ENCODE results near the gene TK2. TPM values are rescaled to one million over a fixed set of nuclear protein-coding genes. Genes with fewer than 3 reads are reported as not detected.
A peak's percentile ranks its signal among the peaks of the same experiment; 100 is the strongest.
"Not testable (repeated sequence)": the region's sequence is repeated elsewhere in the genome, so short reads cannot be mapped to it uniquely, and the experiment has no call there.

Gene TK2
- 1 to 10 TPM; 5.7 to 6.6 TPM for total RNA-seq

GRCh38 chr16:66549284-66550131, at the start of gene TK2:
TK2 (minus strand) TSS chr16:66550122; CDS start chr16:66550061, 61 bp downstream.
- peak within 1 kb of the TSS; percentile 97 for H3K4me3 Mint-ChIP-seq

DNA sequence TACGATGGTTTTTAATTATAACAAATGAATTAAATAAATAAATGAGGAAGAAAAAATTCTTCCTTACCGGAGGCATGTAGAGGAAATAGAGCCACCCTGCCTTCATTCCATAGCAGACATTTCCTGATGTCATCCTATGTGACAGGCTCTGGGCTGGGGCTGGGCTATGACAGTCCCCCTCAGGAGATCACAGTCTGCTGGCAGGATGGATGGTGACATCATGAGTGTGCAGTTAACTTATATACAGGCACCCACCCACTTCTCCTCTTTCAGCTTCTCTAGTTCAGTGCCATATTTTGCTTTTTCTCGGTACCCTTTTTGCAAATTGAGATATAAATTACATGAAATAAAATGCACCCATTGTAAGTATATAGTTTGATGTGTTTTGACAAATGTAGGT, 48.2 kb upstream of the TK2 start:
- Mint-ChIP-seq H3K4me3 (peak overlapping the region; percentile 27), H3K9me3 (peaks cover 6% of the 10 kb centered on the region), H3K4me1 (peaks cover 25% of the 10 kb centered on the region), H3K36me3 (ENCODE audit: low read depth) (no peaks in the 10 kb centered on the region), H3K27me3 (no peaks in the 10 kb centered on the region), H3K27ac (no peak overlapping the region)
- ATAC-seq (replicated peaks): peak; percentile 61

More at GRCh38 chr16:66549284-66550131, at the start of gene TK2:
- peak within 1 kb of the TSS; percentile 94 for H3K27ac Mint-ChIP-seq
- ATAC-seq (replicated peaks): peak; percentile 31
- H3K9me3 Mint-ChIP-seq: no peaks in the 10 kb centered on the region
- H3K36me3 Mint-ChIP-seq (ENCODE audit: low read depth): peaks cover 31% of the 10 kb centered on the region
- peaks cover 48% of the 10 kb centered on the region for H3K4me1 Mint-ChIP-seq
- no peaks in the 10 kb centered on the region for H3K27me3 Mint-ChIP-seq

DNA sequence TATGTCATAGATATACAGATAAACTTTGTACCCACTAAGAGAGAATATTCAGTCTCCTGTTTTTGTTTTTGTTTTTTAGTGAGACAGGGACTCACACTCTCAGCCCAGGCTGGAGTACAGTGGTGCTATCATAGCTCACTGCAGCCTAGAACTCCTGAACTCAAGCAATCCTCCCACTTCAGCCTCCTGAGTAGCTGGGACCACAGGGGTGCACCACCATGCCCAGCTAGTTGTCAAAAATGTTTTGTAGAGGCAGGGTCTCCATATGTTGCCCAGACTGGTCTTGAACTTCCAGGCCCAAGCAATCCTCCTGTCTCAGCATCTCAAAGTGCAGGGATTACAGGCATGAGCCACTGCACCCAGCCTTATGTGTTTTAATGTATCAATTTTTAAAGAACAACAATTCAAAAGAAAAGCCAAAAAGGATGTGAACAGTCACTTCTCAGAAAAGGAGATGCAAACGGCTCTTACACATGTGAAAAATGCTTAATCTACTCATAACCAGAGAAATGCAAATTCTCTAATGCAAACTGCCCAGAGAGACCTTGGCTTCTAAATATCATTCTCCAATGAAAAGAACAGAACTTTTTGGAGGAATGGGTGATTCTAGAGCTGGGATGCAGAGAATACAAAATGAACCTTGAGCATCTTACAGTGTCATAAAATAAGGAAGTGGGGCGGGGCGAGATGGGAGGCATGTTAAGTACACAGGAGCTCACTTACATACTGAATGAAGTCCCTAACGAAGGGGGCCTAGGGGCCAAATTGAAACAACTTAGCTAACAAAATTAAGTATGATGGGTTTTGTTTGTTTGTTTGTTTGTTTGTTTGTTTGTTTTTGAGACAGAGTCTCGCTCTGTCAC, 47.3 kb upstream of the TK2 start:
- peak overlapping the region; percentile 42 for H3K27ac Mint-ChIP-seq
- H3K36me3 Mint-ChIP-seq (ENCODE audit: low read depth): no peaks in the 10 kb centered on the region
- no peaks in the 10 kb centered on the region for H3K27me3 Mint-ChIP-seq
- peaks cover 6% of the 10 kb centered on the region for H3K9me3 Mint-ChIP-seq
- peak overlapping the region; percentile 41 for H3K4me3 Mint-ChIP-seq
- peak; percentile 82 for ATAC-seq (replicated peaks)
- peaks cover 19% of the 10 kb centered on the region for H3K4me1 Mint-ChIP-seq

GRCh38 chr16:66596559-66596958, 46.6 kb upstream of the TK2 start:
- H3K9me3 Mint-ChIP-seq: not testable (repeated sequence)

GRCh38 chr16:66594739-66595138, 44.8 kb upstream of the TK2 start:
- H3K36me3 Mint-ChIP-seq (ENCODE audit: low read depth): no peaks in the 10 kb centered on the region
- H3K4me1 Mint-ChIP-seq: peaks cover 18% of the 10 kb centered on the region
- ATAC-seq (replicated peaks): no peak
- H3K9me3 Mint-ChIP-seq: no peaks in the 10 kb centered on the region
- H3K27ac Mint-ChIP-seq: no peak overlapping the region
- no peaks in the 10 kb centered on the region for H3K27me3 Mint-ChIP-seq
- no peak overlapping the region for H3K4me3 Mint-ChIP-seq

More at GRCh38 chr16:66596559-66596958, 46.6 kb upstream of the TK2 start:
- not testable (repeated sequence) for H3K27ac Mint-ChIP-seq; H3K4me3 Mint-ChIP-seq; ATAC-seq (replicated peaks); H3K27me3 Mint-ChIP-seq; H3K36me3 Mint-ChIP-seq (ENCODE audit: low read depth)
- H3K4me1 Mint-ChIP-seq: peaks cover 19% of the 10 kb centered on the region

DNA sequence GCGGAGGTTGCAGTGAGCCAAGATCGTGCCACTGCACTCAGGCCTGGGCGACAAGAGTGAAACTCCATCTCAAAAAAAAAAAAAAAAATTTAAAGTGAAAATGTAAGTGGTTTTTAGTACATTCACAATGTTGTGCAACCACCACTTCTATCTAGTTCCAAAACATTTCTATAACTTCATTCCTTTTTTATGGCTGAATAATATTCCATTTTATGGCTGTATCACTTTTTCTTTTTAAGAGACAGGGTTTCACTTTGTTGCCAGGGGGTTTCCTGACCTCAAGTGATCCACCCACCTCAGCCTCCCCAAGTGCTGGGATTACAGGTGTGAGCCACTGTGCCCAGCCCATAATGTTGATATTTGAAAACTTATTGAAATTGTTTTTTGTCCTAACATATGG, 42.9 kb upstream of the TK2 start:
- no peak for ATAC-seq (replicated peaks)
- H3K27ac Mint-ChIP-seq: no peak overlapping the region
- H3K9me3 Mint-ChIP-seq: no peaks in the 10 kb centered on the region
- no peaks in the 10 kb centered on the region for H3K36me3 Mint-ChIP-seq (ENCODE audit: low read depth)
- no peak overlapping the region for H3K4me3 Mint-ChIP-seq
- peaks cover 17% of the 10 kb centered on the region for H3K4me1 Mint-ChIP-seq
- no peaks in the 10 kb centered on the region for H3K27me3 Mint-ChIP-seq

DNA sequence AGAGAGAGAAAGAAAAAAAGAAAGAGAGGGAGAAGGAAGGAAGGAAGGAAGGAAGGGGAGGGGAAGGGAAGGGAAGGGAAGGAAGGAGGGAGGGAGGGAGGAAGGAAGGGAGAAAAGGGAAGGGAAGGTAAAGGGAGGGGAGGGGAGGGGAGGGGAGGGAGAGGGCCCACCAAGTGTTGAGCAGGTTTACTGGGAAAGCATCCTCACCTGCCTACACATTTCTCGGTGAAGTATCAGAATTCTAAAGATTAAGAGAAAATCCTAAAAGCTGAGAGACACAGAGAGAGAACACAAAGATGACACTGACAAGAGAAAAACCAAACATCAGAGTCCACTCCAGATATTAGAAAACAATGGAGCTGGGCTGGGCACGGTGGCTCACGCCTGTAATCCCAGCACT, 42.3 kb upstream of the TK2 start:
- no peaks in the 10 kb centered on the region for H3K36me3 Mint-ChIP-seq (ENCODE audit: low read depth)
- peaks cover 13% of the 10 kb centered on the region for H3K4me1 Mint-ChIP-seq
- no peak for ATAC-seq (replicated peaks)
- H3K4me3 Mint-ChIP-seq: no peak overlapping the region
- no peak overlapping the region for H3K27ac Mint-ChIP-seq
- H3K9me3 Mint-ChIP-seq: no peaks in the 10 kb centered on the region
- H3K27me3 Mint-ChIP-seq: no peaks in the 10 kb centered on the region

GRCh38 chr16:66591018-66591417, 41.1 kb upstream of the TK2 start:
- ATAC-seq (replicated peaks): no peak
- H3K4me1 Mint-ChIP-seq: peaks cover 12% of the 10 kb centered on the region
- H3K4me3 Mint-ChIP-seq: peak overlapping the region; percentile 75

DNA sequence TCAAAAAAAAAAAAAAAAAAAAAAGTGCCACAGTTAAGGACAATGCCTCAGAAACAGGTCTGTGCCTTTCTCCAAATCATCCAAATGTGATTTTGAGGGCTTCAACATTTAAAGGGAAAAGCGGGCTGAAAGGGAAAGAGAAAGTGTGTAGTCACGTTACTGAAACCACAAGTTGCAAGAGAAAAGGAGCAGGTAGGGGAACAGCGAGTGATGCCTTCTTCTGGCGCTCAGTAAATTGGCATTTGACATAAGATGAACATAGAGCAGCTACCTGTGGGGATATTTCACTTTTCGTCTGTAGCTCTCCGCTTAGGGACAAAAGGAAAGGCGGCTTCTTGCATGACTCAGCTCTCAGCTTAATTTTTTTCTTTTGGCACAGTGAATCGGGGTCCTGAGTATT, 40.4 kb upstream of the TK2 start:
- ATAC-seq (replicated peaks): peak; percentile 48
- no peaks in the 10 kb centered on the region for H3K36me3 Mint-ChIP-seq (ENCODE audit: low read depth)
- no peaks in the 10 kb centered on the region for H3K9me3 Mint-ChIP-seq
- peak overlapping the region; percentile 47 for H3K27ac Mint-ChIP-seq
- H3K4me1 Mint-ChIP-seq: peaks cover 12% of the 10 kb centered on the region
- H3K4me3 Mint-ChIP-seq: peak overlapping the region; percentile 75
- no peaks in the 10 kb centered on the region for H3K27me3 Mint-ChIP-seq

More at GRCh38 chr16:66591018-66591417, 41.1 kb upstream of the TK2 start:
- no peak overlapping the region for H3K27ac Mint-ChIP-seq
- no peaks in the 10 kb centered on the region for H3K36me3 Mint-ChIP-seq (ENCODE audit: low read depth)
- no peaks in the 10 kb centered on the region for H3K27me3 Mint-ChIP-seq
- no peaks in the 10 kb centered on the region for H3K9me3 Mint-ChIP-seq

- peaks cover 12% of the 10 kb centered on the region for H3K4me1 Mint-ChIP-seq
- no peaks in the 10 kb centered on the region for H3K9me3 Mint-ChIP-seq
- no peaks in the 10 kb centered on the region for H3K36me3 Mint-ChIP-seq (ENCODE audit: low read depth)
- H3K4me3 Mint-ChIP-seq: peak overlapping the region; percentile 75
- H3K27ac Mint-ChIP-seq: peak overlapping the region; percentile 34
- no peaks in the 10 kb centered on the region for H3K27me3 Mint-ChIP-seq
- ATAC-seq (replicated peaks): peak; percentile 98
Measured at GRCh38 chr16:66588981-66589713, 39.2 kb upstream of the TK2 start.

DNA sequence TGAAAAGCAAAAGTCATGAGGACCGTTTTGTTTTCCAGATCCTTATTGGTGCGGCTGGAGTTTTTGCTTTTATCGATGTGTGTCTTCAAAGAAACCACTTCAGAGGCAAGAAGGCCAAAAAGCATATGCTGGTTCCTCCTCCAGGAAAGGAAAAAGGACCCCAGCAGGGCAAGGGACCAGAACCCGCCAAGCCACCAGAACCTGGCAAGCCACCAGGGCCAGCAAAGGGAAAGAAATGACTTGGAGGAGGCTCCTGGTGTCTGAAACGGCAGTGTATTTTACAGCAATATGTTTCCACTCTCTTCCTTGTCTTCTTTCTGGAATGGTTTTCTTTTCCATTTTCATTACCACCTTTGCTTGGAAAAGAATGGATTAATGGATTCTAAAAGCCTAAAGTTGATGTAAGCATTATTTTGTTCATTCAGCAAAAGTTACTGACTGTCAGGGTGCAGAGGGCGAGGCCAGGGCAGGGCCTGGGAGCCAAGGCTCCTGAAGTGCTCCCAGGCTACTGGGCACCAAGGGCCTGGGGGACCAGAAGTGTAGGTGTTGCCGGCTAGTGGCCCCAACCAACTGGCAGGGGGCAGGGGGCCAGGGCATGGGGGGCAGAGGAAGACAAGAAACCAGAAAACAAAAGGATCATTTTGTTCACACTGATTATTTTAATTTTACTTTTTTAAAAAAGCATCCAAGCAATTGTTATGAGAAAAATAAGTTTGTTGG, 38.1 kb upstream of the TK2 start:
- no peak overlapping the region for H3K27ac Mint-ChIP-seq
- no peak for ATAC-seq (replicated peaks)
- H3K27me3 Mint-ChIP-seq: no peaks in the 10 kb centered on the region
- H3K36me3 Mint-ChIP-seq (ENCODE audit: low read depth): no peaks in the 10 kb centered on the region
- no peak overlapping the region for H3K4me3 Mint-ChIP-seq
- no peaks in the 10 kb centered on the region for H3K9me3 Mint-ChIP-seq
- peaks cover 12% of the 10 kb centered on the region for H3K4me1 Mint-ChIP-seq

DNA sequence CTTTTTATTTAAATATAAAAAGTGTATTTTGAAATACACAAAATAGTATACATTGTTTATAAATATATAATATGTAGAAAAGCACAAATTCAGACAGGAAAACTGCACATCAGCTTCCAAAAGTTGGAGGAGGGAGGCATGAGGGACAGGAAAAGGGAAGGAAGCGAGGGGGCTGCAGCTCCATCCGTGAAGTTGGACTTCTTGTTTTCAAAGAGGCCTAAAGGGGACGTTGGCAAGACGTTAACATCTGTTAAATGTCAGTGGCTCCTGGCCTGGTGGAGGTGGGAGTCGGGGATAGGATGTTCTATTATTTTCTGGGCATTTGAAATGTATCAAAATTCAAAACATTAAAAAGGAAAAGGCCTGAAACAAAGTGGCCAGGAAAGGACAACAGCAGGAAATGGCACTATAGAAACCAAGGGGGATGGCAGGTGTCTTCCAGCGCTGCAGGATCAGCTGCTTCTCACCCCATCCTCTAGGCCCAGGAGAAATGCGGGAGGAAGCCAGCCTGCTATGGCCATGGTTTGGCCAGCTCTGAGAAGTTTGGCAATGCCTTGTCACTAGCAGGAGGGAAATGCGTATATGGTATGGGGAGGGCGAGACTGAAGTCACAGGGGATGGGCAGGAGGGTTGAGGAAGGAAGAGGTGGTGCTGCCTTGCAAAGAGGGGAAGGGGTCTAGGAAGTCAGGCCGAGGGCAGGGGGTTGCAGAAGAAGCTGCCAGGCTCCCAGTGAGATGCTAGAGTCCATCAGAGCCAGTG, 35.7 kb upstream of the TK2 start:
- no peak overlapping the region for H3K27ac Mint-ChIP-seq
- H3K4me3 Mint-ChIP-seq: no peak overlapping the region
- no peak for ATAC-seq (replicated peaks)
- peaks cover 11% of the 10 kb centered on the region for H3K4me1 Mint-ChIP-seq
- peaks cover 2% of the 10 kb centered on the region for H3K27me3 Mint-ChIP-seq
- H3K9me3 Mint-ChIP-seq: no peaks in the 10 kb centered on the region
- no peaks in the 10 kb centered on the region for H3K36me3 Mint-ChIP-seq (ENCODE audit: low read depth)

- no peak for ATAC-seq (replicated peaks)
- H3K4me1 Mint-ChIP-seq: no peaks in the 10 kb centered on the region
- H3K9me3 Mint-ChIP-seq: no peaks in the 10 kb centered on the region
- no peak overlapping the region for H3K4me3 Mint-ChIP-seq
- no peaks in the 10 kb centered on the region for H3K36me3 Mint-ChIP-seq (ENCODE audit: low read depth)
- peaks cover 28% of the 10 kb centered on the region for H3K27me3 Mint-ChIP-seq
- H3K27ac Mint-ChIP-seq: no peak overlapping the region
Measured at GRCh38 chr16:66581246-66581952, 31.5 kb upstream of the TK2 start.

Data from activated T-helper 17 cell treated with anti-CD3 and anti-CD28 coated beads, Interleukin-2, amount 50 U/mL, for 72 hours (primary cell).